ENCODE measurements around the gene SPRED1. TPM values are rescaled to one million over a fixed set of nuclear protein-coding genes. Genes with fewer than 3 reads are reported as not detected.
A peak's percentile ranks its signal among the peaks of the same experiment; 100 is the strongest.

Gene SPRED1
- total and polyA plus RNA-seq, 10 of the 15 experiments (the other 5 are each of a cell fraction or from before 2014, with no cell fraction given): 0.08 to 2.6 (median 0.22) TPM

- TF ChIP-seq BCLAF1 (IDR thresholded peaks at IDR 0.05): no peak
- TF ChIP-seq BCL11A (IDR thresholded peaks at IDR 0.05; ENCODE audit: low read depth, low read length): no peak
These were observed 68.2 kb downstream of the SPRED1 start (continued) for GRCh38 chr15:38320866-38321265.

GRCh38 chr15:38323895-38324294, 71.3 kb downstream of the SPRED1 start:
- ChIA-PET SMC1A (ENCODE audit: uncharacterized antibody, unreplicated experiment) (interaction anchor here (0.9 to 1.6 kb wide), 3 partner anchors 8 to 20 kb away, joined by 3 to 5 read pairs (median 3); no protein-coding TSS in a partner anchor), CTCF (interaction anchor here (0.9 to 1.0 kb wide), 2 partner anchors 117 to 219 kb away, joined by 3 read pairs; no protein-coding TSS in a partner anchor), POLR2A (no interaction called here), RAD21 (ENCODE audit: unreplicated experiment) (interaction anchor here (0.8 to 1.2 kb wide), 2 partner anchors 25 to 328 kb away, joined by 3 read pairs; no protein-coding TSS in a partner anchor)
- no peak overlapping the region for H3K4me3 ChIP-seq
- H2AFZ ChIP-seq (ENCODE audit: control insufficient read depth, low read depth, low read length): no peak overlapping the region
- DNase-seq (ENCODE audit: low read depth, low spot score) (no peak), ATAC-seq (no peak), FAIRE-seq (peak; percentile 71)
- no peaks in the 10 kb centered on the region for H3K4me1 ChIP-seq (ENCODE audit: control insufficient read depth, insufficient read depth, low read length)
- H3K27ac ChIP-seq (ENCODE audit: control insufficient read depth, insufficient read depth): no peak overlapping the region
- H3K9me3 ChIP-seq (replicated peaks; ENCODE audit: control insufficient read depth, insufficient read depth, low read length): no peaks in the 10 kb centered on the region
- no peaks in the 10 kb centered on the region for H3K79me2 ChIP-seq (ENCODE audit: control insufficient read depth, insufficient read depth, low read length)
- no peaks in the 10 kb centered on the region for H3K36me3 ChIP-seq (ENCODE audit: control insufficient read depth in 2 of 2, insufficient read depth in 2 of 2, low read length in 1 of 2)
- no peak overlapping the region for H3K9ac ChIP-seq (ENCODE audit: control insufficient read depth, insufficient read depth, low read length)
- no peaks in the 10 kb centered on the region for H4K20me1 ChIP-seq (ENCODE audit: control insufficient read depth, insufficient read depth)
- no peaks in the 10 kb centered on the region for H3K27me3 ChIP-seq (replicated peaks in 1 of 2; ENCODE audit: control insufficient read depth in 2 of 2, insufficient read depth in 2 of 2, low read length in 1 of 2)
- no TSS peak for BruUV-seq (replicated peaks)
- in situ Hi-C loops (cut with MboI): no loop called here
- intact Hi-C loops (cut with micrococcal nuclease; ENCODE audit: unreplicated experiment): no loop called here
- TF ChIP-seq NR2C1 (IDR thresholded peaks at IDR 0.05) (no peak), ASH2L (IDR thresholded peaks at IDR 0.05; ENCODE audit: borderline replicate concordance, low read depth) (no peak), TCF12 (IDR thresholded peaks at IDR 0.05; ENCODE audit: low read depth, low read length) (no peak), ZSCAN29 (IDR thresholded peaks at IDR 0.05) (no peak), E2F8 (IDR thresholded peaks at IDR 0.05; ENCODE audit: low read depth, partially characterized antibody) (no peak), CREB1 (IDR thresholded peaks at IDR 0.05; ENCODE audit: low read depth) (no peak), REST (IDR thresholded peaks at IDR 0.05; ENCODE audit: low read depth, low read length) (no peak), MEF2A (IDR thresholded peaks at IDR 0.05; ENCODE audit: insufficient read depth, low read depth, low read length) (no peak), FOS (IDR thresholded peaks at IDR 0.05; ENCODE audit: borderline replicate concordance, extremely low read depth, insufficient read length) (no peak), HDAC6 (IDR thresholded peaks at IDR 0.05; ENCODE audit: unreplicated experiment) (no peak), USF1 (IDR thresholded peaks at IDR 0.05; ENCODE audit: borderline replicate concordance, extremely low read length, insufficient read depth, low read depth, low read length) (no peak)
- 30% methylated on average over 4 of the region's 4 CpGs for WGBS (ENCODE audit: insufficient coverage, insufficient replicate concordance, low lambda C conversion rate, missing lambda C conversion rate)
- H3K4me2 ChIP-seq (ENCODE audit: control insufficient read depth, insufficient read depth): no peak overlapping the region
